HFFc6 (cell line): ENCODE measurements around the gene OR14I1. TPM values are rescaled to one million over a fixed set of nuclear protein-coding genes. Genes with fewer than 3 reads are reported as not detected.

Experiments used
- DNase-seq: peaks from one replicate; pipeline ENCODE4 v3.0.0-alpha.2; 2018
- H3K27ac Mint-ChIP-seq: 2 replicates; pipeline ENCODE4 v1.8.0; 2020; ENCODE audit warnings: mild to moderate bottlenecking, mixed read lengths
- H3K27me3 Mint-ChIP-seq: 2 replicates; pipeline ENCODE4 v1.8.0; 2021; ENCODE audit warnings: mild to moderate bottlenecking, moderate library complexity, mixed read lengths; ENCODE audit not compliant: insufficient read depth
- H3K36me3 Mint-ChIP-seq: 2 replicates; pipeline ENCODE4 v1.8.0; 2021; ENCODE audit warnings: low read depth, mixed read lengths
- H3K4me1 Mint-ChIP-seq: 2 replicates; pipeline ENCODE4 v1.8.0; 2020; ENCODE audit warnings: low read depth, mixed read lengths
- H3K4me3 Mint-ChIP-seq: 2 replicates; pipeline ENCODE4 v1.8.0; 2020; ENCODE audit warnings: mild to moderate bottlenecking, moderate library complexity, mixed read lengths
- H3K9me3 Mint-ChIP-seq: 2 replicates; pipeline ENCODE4 v1.8.0; 2020; ENCODE audit warnings: mild to moderate bottlenecking, mixed read lengths
- total RNA-seq, 6 experiments: library from RNA; stranded (reverse); fragmentation: NEBNext Ultra II Directional; extraction: Animal tissue kit (Norgen Biotek cat#: 25700); gene quantifications; 2 replicates in 1 of 6; 3 replicates in 5 of 6; pipeline ENCODE4 v1.2.3, GENCODE V29; 2021
- TF ChIP-seq, protein P1 (sequence below): fragments of 200-600 bp; sonication (generic); IDR thresholded peaks from 2 replicates; pipeline ENCODE4 v1.5.0; 2021; ENCODE audit warnings: antibody characterized with exemption, mild to moderate bottlenecking

OR14I1 gene
- total RNA-seq, 6 experiments from 2014 or later: not detected

DNA sequence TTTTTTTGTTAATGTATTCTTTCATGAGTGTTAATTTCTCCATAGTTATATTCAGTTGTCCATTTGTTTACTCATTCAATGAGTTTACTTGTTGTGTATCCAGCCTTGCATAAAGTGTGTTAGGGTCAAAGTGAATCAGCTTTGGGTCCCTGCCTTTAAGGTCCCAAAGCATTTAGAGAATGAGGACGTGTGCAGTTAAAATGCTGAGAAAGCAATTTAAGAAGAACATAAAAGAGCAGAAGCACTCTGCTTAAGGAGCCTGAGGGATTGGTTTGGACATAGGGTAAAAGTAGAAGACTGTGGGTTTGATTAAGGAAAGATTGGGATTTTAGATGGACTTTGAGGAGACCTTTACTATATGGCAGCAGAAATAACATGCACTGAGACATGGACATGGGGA lies 3.5 kb downstream of the OR14I1 start:
- H3K9me3 Mint-ChIP-seq: peaks cover 12% of the 10 kb centered on the region; the same call in 1 of the 2 replicates
- H3K4me3 Mint-ChIP-seq: no peak overlapping the region
- peaks cover 3% of the 10 kb centered on the region; the same call in 1 of the 2 replicates for H3K27me3 Mint-ChIP-seq
- H3K27ac Mint-ChIP-seq: no peak overlapping the region
- H3K4me1 Mint-ChIP-seq: 0 out of 2 replicates have a peak, but pooled peaks cover 5% of the 10 kb centered on the region
- TF ChIP-seq, protein P1, sequence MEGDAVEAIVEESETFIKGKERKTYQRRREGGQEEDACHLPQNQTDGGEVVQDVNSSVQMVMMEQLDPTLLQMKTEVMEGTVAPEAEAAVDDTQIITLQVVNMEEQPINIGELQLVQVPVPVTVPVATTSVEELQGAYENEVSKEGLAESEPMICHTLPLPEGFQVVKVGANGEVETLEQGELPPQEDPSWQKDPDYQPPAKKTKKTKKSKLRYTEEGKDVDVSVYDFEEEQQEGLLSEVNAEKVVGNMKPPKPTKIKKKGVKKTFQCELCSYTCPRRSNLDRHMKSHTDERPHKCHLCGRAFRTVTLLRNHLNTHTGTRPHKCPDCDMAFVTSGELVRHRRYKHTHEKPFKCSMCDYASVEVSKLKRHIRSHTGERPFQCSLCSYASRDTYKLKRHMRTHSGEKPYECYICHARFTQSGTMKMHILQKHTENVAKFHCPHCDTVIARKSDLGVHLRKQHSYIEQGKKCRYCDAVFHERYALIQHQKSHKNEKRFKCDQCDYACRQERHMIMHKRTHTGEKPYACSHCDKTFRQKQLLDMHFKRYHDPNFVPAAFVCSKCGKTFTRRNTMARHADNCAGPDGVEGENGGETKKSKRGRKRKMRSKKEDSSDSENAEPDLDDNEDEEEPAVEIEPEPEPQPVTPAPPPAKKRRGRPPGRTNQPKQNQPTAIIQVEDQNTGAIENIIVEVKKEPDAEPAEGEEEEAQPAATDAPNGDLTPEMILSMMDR: no peak
- H3K36me3 Mint-ChIP-seq: no peaks in the 10 kb centered on the region
- DNase-seq: no peak

DNA sequence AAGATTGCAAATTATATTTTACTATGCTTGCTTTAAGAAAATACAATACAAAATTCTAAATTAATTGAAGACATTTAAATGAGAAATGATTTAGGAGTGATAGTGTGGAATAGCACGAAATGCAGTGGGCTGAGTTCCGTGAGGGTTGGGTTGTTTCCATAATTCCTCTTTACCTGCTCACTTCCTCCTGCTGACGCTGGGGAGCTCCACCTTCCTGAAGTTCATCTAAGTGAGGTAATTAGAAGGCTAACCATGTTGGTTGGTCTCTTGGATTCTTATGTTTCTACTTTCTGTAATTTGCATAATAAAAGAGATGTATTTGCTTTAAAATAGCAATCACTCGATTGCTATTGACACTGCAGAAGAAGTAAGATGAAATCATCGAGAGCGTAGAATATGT lies 4.7 kb downstream of the OR14I1 start:
- TF ChIP-seq, protein P1: no peak
- no peak overlapping the region for H3K4me3 Mint-ChIP-seq
- H3K9me3 Mint-ChIP-seq: peaks cover 20% of the 10 kb centered on the region
- no peak for DNase-seq
- no peaks in the 10 kb centered on the region for H3K36me3 Mint-ChIP-seq
- H3K27ac Mint-ChIP-seq: no peak overlapping the region
- 0 out of 2 replicates have a peak, but pooled peaks cover 5% of the 10 kb centered on the region for H3K4me1 Mint-ChIP-seq
- H3K27me3 Mint-ChIP-seq: peaks cover 3% of the 10 kb centered on the region; the same call in 1 of the 2 replicates

DNA sequence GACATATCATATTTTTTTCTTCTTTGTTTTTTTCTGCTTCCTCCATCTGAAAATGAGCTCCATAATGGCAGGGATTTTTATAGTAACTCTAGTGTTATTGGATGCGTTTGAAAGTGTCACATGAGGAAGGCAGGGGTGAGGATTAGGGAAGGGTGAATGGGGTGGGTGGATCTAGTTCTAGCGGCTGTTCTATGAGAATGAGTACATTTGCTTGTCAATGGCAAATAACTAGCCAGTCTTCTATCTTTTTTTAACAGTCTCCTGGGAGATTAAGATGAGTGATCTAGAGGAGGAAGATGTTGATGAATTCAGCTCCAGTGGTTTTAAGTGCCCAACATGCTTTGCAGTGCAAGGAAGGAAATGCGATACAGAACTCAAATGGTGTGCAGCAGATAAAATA lies 5.8 kb downstream of the OR14I1 start:
- H3K4me1 Mint-ChIP-seq: 0 out of 2 replicates have a peak, but pooled peaks cover 5% of the 10 kb centered on the region
- H3K36me3 Mint-ChIP-seq: peaks cover 5% of the 10 kb centered on the region
- H3K27ac Mint-ChIP-seq: no peak overlapping the region
- DNase-seq: no peak
- H3K4me3 Mint-ChIP-seq: no peak overlapping the region
- peaks cover 28% of the 10 kb centered on the region for H3K9me3 Mint-ChIP-seq
- TF ChIP-seq, protein P1: no peak
- peaks cover 3% of the 10 kb centered on the region; the same call in 1 of the 2 replicates for H3K27me3 Mint-ChIP-seq

DNA sequence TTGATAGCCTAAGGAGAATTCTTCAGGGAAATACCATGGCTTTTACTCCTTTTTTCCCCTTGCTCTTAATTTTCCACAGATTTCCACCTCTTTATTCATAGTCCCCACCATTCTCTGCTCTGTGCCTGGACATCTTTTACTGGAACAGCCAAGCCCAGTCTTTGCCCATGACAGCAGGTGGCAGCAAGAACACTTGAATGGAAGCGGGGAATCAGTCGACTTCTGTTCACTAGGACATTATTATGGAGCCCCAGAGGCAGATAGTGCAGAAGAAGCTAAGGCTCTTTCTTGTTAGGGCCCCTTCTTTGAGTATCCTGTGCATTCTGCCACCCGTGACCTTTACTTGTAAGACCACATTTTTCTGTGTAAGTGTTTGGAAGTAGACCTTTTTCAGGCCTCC lies 6.3 kb downstream of the OR14I1 start:
- H3K36me3 Mint-ChIP-seq: peaks cover 5% of the 10 kb centered on the region
- no peak overlapping the region for H3K4me3 Mint-ChIP-seq
- no peak for DNase-seq
- H3K4me1 Mint-ChIP-seq: 0 out of 2 replicates have a peak, but pooled peaks cover 5% of the 10 kb centered on the region
- peaks cover 3% of the 10 kb centered on the region; the same call in 1 of the 2 replicates for H3K27me3 Mint-ChIP-seq
- H3K9me3 Mint-ChIP-seq: peaks cover 30% of the 10 kb centered on the region
- TF ChIP-seq, protein P1: no peak; the same call in 1 of the 2 replicates
- H3K27ac Mint-ChIP-seq: no peak overlapping the region

DNA sequence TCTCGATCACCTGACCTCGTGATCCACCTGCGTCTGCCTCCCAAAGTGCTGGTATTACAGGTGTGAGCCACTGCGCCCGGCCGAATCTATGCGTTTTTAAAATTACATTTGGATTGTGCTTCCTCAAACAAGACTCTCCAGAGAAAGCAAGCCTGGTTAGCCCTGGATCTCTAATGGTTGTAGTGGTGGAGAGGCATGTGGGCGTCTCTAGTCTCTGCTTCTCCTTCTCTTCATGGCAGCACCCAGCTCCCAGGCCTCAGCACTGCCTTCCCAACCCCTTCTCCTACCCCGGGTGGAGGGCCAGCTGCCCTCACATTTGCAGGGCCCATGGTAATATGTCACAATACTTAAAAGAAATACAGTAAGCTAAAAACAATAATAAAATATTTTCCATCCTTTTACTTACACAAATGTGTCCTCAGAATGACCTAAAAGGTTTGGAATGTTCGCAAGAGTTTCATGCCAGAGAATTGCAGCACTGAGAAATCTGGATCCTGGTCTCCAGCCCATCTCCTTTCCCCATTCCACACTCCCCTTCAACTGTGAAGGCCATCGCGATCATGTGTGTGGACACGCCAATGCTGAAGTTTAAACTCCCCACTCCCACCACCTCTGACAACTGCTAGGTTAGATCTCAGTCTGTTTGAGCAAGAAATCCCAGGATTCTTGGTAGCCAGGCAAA lies 7.0 kb downstream of the OR14I1 start:
- Mint-ChIP-seq H3K27me3 (peaks cover 3% of the 10 kb centered on the region; the same call in 1 of the 2 replicates), H3K4me1 (0 out of 2 replicates have a peak, but pooled peaks cover 5% of the 10 kb centered on the region), H3K27ac (no peak overlapping the region), H3K4me3 (no peak overlapping the region), H3K9me3 (peaks cover 37% of the 10 kb centered on the region), H3K36me3 (peaks cover 5% of the 10 kb centered on the region)
- TF ChIP-seq, protein P1: no peak
- peak; percentile 4 for DNase-seq
